Activated T-cell treated with anti-CD3 and anti-CD28 coated beads for 1 hour (primary cell): ENCODE data around the gene MPND.
"Not testable (repeated sequence)": the region's sequence is repeated elsewhere in the genome, so short reads cannot be mapped to it uniquely, and the experiment has no call there.

Experiments used
- DNase-seq: peaks from one replicate; pipeline ENCODE4 v3.0.0-alpha.2; 2020; ENCODE audit warnings: low read depth

The MPND gene

DNA sequence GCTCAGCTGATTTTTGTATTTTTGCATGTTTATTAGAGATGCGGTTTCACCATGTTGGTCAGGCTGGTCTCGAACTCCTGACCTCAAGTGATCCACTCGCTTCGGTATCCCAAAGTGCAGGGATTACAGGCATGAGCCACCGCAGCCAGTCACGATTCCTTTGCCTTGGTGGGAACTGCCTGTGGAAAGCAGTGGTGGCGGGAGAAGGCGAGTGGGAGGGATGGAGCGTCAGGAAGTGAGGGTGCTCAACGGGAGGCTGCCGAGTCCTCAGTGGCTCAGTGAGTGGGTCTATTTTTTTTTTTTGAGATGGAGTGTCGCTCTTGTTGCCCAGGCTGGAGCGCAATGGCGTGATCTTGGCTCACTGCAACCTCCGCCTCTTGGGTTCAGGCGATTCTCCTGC lies 5.9 kb downstream of the MPND start:
- DNase-seq: not testable (repeated sequence)

DNA sequence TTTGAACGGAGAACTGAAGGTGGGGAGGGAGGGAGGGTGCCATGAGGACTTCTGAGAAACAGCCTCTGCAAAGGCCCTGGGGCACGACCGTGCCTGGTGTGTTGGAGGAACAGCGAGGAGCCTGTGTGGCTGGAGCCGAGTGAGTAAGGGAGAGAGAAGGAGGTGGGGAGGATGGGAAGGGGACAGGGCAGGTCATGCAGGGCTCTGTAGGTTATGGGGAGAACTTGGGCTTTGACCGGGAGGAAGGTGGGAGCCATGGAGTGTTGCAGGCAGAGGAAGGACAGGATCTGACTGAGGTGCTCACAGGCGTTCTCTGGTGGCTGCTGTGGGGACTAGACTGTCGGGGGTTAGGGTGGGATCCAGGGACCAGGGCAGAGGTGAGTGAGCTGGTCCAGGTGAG lies 6.7 kb downstream of the MPND start:
- DNase-seq: no peak

DNA sequence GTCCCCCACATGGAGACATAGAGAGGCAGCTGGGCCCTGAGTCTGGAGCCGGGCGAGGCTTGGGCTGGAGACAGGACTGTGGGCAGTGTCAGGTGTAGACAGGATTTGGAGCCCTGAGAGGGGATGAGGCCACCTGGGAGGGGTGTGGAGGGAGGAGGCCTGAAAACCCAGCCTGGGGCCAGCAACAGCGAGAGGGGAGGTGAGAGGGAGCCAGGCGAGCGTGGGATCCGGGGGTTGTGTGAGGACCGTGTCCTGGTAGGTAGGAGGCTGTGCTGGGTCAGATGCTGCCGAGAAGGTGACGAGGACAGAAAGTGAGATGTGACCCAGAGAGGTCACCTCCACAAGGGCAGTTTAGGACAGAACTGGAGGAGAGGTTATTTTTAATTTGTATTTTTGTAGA lies 7.4 kb downstream of the MPND start:
- no peak for DNase-seq

DNA sequence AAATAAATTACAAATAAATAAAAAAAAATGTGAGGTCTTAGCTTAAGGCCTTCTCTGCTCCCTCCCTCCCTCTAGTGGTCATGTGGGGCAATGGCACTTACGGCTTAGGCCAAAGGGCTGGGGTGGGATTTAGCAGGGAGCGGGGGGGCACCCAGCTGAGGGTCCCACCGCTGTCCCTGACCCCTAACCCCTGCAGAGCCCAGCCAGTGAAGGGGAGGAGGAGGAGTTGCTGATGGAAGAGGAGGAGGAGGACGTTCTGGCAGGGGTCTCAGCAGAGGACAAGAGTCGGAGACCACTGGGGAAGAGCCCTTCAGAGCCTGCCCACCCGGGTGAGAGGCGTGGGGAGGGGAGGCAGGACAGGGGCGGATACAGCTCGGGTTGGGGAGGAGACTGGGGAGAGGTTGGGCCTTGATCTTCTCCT lies 9.3 kb downstream of the MPND start:
- DNase-seq: peak; percentile 37

DNA sequence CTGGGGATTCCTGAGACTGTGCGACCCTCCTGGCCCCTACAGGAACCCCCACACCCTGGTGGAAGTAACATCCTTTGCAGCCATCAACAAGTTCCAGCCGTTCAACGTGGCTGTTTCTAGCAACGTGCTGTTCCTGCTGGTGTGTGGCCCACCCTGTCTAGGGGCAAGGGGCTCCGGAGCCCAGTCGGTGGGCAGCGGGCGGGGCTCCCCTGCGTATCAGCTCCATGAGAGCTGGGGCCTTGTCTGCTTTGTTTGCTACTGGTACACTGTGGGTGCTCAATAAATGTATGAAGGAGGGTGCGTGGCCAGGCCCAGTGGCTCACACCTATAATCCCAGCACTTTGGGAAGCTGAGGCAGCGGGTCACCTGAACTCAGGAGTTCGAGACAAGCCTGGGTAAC lies 10.9 kb downstream of the MPND start:
- no peak for DNase-seq

DNA sequence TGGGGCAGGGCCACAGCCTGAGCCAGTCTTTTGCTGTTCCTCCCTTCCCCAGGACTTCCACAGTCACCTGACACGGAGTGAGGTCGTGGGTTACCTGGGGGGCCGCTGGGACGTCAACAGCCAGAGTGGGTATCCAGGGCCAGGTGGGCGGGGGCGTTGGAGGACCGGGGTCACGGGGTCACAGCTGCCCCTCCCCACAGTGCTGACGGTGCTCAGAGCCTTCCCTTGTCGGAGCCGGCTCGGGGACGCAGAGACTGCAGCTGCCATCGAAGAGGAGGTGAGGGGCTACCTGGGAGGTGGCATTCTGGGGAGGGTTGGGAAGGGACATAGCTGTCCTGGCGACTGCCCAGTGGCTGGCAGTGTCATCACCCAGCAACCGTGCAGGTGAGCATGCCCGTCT lies 11.5 kb downstream of the MPND start:
- no peak for DNase-seq

DNA sequence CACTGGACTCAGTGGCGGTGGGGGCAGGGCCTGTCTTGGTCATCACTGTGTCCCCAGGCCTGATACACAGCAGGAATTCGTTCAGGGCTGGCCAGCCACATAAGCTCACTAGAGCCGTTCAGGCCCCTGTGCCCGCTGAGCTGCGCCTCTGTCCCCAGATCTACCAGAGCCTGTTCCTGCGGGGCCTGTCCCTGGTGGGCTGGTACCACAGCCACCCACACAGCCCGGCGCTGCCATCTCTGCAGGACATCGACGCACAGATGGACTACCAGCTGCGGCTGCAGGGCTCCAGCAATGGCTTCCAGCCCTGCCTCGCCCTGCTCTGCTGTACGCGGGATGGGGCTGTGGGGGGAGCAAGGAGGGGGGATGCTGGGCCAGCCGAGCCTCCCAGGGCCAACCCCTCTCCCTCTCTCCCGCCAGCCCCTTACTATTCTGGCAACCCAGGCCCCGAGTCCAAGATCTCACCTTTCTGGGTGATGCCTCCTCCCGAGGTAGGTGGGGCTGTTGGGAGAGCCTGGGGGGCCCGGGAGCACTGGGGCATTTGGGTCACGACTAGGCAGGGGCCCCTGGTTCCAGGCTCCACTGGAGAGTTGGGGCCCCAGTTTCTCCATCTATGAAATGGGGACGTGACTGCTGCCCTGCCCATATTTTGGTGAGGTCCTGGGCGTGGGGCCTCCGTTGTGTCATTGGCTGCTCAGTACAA lies 13.9 kb downstream of the MPND start:
- no peak for DNase-seq

DNA sequence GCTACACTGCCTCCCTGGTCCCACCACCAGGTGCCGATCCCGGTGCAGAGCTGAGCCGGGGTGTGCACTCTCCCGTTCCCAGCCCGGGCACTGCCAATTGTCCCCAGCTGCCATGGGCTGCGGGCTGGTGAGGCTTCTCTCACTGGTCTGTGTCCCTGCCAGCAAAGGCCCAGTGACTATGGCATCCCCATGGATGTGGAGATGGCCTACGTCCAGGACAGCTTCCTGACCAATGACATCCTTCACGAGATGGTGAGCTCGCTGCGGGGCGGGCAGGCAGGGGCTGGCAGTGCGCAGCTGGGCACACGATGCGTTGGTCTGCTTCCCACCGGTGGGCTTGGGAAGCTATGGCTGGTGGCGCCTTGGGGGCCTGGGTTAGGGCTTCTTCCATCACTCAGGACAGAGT lies 14.6 kb downstream of the MPND start:
- DNase-seq: no peak

DNA sequence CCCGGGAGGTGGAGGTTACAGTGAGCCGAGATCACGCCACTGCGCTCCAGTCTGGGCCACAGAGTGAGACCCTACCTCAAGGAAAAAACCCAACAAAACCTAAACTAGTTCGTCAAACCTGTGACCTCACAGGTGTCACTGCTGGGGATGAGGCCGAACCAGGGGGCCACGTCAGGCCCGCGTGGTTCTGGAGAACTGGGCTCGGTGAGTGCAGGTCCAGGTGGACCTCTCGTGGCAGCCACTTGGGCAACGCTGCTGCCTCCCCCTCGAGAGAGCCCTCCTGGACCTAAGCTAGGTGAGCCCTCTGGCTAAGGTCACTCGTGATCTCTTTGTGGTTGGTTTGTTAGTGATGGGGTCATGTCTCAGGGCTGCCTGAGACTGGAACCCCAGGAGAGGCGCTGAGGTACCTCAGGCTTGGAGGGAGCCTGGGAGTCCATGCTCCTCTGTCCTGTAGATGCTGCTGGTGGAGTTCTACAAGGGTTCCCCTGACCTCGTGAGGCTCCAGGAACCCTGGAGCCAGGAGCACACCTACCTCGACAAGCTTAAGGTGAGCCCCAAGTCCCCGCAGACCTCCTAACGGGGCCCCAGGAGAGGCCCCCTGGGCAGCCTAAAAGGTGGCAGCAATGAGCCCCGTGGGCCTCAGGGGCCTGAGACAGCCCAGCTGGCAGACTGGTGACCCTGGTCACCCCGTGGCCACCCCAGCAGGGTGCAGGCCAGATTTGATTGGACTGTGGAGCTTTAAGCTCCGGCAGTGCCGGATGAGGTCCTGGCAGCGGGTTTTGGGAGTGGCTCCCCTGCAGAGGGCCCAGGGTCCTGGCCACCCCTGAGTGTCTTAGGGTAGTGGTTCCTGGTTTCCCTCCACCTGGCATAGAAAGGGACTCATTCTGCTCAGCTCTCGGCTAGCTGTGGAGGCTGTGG lies 15.6 kb downstream of the MPND start:
- DNase-seq: no peak

DNA sequence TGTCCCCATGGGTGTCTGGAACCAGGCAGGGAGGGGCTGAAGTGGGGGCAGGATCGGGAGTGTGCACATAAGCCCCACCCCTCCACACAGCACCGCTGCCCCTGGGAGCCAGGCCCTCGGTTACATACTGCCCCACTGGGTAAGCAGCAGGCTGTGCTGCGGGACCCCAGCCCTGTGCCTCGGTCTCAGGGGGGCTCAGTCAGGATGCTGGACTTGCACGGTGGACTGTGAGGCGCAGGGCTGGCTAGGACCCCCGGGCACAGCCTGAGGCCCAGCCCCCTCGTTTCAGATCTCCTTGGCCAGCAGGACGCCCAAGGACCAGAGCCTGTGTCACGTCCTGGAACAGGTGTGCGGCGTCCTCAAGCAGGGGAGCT lies 16.3 kb downstream of the MPND start:
- DNase-seq: no peak

DNA sequence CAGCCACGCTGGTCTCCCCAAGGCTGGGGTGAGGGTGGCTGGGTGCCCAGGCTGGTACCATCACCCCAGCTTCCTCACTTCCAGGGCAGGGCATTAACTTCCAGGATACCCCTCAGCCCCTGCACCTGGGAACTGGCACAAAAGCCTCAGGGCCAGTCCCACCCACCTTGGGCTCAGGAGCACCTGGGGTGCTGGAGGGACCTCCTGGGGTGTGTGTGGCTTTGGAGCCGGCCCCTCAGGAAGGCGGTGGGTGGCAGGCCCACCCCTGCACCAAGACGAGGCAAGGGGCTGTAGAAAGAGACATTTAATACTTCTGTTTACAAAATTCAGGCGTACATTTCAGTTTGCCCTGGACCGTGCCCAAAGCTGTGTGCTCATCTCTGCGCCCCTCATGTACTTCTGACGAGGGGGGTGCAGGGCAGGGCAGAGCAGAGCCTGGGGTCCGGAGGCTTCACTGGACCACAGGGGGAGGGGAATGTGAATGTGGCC lies 16.8 kb downstream of the MPND start:
- no peak for DNase-seq

DNA sequence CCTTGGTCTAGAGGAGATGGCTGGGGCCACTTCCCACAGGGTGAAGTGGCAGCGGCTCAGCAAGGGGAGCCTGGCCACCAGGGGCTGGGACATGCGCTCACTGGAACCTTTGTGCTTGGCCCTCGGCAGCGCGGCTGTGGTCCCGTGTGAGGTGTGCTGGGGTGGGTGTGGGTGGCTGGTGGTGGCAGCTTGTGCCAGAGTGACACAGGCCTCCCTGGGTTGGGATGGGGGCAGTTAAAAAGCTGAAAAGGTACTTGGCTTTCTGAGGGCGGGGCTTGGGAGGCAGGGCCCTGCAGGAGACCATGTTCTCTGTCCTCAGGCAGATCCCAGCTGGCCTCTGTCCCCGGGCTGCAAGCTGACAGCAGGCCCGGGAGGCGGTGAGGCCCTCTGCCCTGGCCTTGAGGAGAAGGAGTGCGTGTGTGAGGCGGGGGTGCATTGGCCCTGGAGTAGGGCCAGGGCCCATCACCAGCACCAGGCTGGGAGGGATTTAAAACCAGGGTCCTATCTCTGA lies 17.3 kb downstream of the MPND start:
- DNase-seq: no peak

DNA sequence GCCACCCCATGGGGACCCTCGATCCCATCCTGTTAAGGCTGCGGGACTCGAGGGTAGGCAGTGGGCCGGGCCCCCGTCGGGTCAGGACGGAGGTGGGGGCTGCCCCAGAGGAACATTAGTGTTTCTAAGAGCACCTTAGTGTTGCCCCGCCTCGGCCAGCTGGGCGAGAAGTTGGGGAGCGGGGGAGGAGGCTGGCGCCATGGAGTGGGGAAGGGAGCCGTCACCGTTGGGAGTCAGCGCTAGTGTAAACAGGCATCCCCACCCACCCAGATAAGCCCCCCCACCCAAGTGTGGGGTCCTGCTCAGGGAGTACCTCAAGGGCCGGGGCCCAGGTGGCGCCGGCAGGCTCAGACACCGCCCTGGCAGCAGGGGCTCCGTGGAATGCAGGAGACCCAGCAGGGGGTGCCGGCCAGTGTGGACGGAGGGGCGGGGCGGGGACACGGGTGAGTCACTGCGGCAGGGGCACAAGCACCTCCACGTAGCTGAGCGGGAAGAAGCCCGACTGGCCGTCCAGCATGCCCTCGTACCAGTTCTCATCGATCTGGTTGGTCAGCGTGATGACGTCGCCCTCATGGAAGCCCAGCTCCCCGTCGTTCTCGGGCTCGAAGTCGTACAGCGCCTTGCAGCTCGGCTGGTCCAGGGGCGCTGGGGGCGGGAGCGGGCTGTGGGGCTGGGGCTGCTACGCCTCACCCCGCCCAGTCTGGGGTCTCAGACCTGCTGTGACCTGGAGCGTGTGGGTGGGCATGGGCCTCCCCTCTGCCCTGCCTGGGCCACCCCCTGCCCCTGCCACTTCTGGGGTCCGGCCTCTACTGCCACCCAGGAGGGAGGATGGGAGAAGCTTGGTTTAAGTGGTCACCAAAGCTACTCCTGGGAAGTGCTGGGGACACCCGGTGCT lies 18.0 kb downstream of the MPND start:
- DNase-seq: no peak

DNA sequence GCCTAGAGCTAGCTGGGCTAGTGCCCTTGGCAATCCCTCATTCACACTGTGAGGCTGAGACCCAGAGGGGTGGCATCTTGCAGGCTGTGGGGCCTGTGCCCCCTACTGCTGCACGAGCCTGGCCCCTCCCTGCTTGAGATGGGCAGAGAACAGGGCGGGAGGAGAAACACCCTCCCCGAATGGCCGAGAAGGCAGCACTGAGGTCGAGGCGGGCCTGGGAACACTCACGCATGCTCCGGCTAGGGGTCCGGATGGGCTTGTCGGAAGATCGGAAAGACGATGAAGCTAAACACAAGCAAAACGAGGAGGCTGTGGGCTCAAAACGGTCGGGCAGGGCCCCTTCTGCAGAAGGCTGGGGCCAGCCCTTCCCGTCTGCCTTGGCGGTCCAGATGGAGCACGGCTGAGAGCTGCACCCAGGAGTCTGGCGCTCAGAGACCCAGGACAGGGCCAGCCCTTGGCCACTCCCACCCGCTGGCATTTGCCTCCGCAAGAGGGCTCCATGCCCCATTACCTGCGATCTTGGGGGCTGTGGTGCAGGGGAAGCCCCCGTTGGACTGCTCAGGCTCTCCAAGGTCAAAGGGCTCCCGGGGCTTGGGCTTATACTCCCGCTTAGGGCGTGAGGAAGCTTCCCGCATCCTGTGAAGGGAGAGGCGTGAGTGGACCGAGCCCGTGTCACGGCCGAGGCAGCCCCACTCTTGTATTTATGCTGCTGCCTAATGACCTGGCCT lies 18.9 kb downstream of the MPND start:
- DNase-seq: no peak

DNA sequence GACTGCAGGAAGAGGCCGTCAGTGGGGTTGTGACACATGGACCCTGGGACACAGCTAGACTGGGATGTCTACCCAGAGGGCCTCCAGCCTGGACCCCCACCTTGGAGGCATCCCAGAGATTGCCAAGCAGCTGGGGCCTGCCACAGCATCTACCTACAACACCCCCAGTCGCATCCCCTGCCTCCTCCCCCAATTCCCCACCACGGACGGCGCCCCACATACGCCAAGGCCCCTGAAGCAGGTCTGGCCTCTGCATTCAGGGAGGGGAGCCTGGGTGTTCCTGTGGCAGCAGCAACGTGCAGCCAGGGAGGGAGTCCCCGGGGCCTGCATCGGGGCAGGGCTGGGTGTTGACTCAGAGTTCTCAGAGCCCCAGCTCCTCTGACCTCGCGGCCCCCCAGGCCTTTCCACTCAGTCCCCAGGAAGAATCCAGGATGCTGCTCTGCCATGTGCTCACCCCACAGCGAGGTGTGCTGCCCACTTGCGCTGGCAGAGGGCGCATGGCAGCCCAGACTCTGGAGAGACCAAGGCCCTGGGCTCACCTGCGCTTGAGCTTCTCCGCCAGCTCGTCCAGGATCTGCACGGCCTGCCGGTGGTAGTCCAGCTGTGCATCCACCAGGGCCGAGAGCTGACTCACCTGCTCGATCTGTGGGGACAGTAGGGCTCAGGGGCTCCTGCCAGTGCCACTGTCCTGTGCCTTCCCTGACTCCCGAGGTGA lies 19.6 kb downstream of the MPND start:
- no peak for DNase-seq

DNA sequence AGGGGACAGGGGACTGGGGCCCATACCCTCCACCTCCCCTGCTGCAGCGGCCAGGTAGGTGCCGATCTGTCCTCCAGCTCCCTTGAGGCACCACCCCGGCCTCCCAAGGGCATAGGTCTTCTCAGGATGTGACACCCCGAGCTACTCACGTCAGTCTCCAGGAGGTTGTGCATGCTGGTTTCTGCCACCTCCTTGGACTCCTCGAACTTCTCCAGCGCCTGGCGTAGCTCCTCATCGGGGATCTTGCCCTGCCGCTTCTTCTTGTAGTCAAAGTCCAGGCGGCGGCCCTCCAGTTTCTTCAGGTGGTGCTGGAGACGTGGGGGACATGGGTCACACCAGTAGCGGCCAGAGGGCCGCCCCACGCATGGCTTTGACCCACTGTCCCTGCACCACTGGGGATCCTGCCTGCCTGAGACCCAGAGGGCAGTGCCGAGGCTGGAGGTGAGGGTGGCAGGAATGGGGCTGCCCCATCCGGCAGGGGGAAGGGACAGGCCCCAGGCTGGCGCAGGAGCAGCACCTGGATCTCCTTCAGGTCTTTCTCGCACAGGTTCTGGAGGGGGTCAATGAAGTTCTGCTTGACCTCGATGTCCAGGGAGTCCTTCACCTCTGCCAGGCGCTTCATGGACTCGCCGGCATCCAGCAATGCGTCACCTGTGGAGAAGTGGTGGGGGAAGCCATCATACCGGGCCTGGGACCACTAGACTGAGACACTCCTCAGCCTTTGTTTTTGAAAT lies 20.4 kb downstream of the MPND start:
- no peak for DNase-seq

DNA sequence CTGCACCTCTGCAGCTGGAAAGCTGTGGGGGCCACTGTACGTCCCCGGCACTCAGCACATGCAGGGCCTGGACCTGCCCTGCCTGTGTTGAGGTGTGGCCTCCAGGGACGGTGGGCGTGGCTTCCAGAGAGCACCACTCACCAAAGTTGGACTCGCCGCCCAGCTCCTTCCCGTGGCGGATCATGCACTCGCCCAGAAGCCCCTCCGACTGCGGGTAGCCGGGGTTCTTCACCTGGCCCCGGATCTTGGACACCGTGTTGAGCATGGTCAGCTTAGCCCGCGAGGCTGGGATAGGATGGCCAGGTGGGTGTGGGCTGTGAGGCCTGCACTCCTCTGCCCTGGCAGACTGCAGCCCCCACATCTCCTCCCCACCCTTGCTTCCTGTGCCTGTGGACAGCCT lies 22.0 kb downstream of the MPND start:
- DNase-seq: no peak

DNA sequence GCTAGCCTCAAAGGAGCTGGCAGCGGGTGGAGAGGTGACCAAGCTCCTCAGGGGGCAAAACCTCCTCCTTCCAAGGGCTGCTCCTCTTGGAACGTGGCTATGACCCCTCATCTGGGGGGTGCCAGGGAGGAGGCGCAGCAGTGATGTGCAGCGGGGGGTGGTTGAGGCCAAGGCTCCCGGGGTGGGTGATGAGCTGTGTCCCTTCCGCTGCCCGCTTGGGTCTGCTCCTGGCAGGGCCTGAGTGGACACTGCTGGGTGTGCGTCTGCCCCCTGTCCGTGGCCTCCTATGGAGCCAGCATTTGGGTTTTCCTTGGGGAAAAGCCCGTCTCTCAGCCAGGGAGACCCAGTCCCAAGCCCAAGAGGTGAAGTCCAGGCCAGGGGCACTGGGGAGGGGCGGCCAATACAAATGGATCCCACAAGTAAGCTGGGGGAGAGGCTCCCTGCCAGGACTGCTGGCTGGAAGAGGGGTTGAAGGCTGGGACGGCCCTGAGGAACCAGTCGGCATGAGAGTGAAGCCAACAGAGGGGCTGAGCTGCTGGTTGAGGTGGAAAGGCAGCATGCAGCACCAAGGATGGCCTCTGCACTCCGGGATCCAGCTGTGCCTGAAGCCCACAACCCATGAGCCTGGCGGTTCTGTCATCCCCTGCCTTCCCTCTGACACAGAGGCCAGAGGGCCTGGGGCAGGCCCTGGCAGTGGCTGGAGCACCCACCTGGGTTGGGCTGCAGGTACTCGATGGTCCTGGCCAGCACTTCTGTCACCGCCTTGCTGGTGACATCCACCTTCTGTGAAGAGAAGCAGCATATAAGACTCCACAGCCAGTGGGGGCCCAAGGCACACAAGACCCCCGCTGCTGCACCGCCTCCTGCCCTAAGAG lies 22.7 kb downstream of the MPND start:
- no peak for DNase-seq
